Neural crest cell (in vitro differentiated cells): ENCODE data around the gene NCBP2. TPM values are rescaled to one million over a fixed set of nuclear protein-coding genes. Genes with fewer than 3 reads are reported as not detected.

Source experiments
- DNase-seq: peaks from one replicate; pipeline ENCODE4 v3.0.0; 2021; ENCODE audit warnings: low read depth, mixed read lengths, low spot score
- H3K27ac Mint-ChIP-seq: one replicate; pipeline ENCODE4 v1.8.0; 2021; ENCODE audit warnings: mild to moderate bottlenecking, mixed read lengths; ENCODE audit not compliant: unreplicated experiment
- H3K27me3 Mint-ChIP-seq: 2 replicates; pipeline ENCODE4 v1.8.0; 2021; ENCODE audit warnings: low read depth, mild to moderate bottlenecking, mixed read lengths
- H3K36me3 Mint-ChIP-seq: 2 replicates; pipeline ENCODE4 v1.8.0; 2021; ENCODE audit warnings: low read depth, mild to moderate bottlenecking, mixed read lengths
- H3K4me1 Mint-ChIP-seq: 2 replicates; pipeline ENCODE4 v1.8.0; 2021; ENCODE audit warnings: mixed read lengths
- H3K4me3 Mint-ChIP-seq: one replicate; pipeline ENCODE4 v1.8.0; 2021; ENCODE audit warnings: mild to moderate bottlenecking, mixed read lengths
- H3K9me3 Mint-ChIP-seq: 2 replicates; pipeline ENCODE4 v1.8.0; 2021; ENCODE audit warnings: mixed read lengths
- CTCF ChIP-seq: fragments of 200-600 bp; sonication (generic); conservative IDR thresholded peaks from 2 replicates; pipeline ENCODE4 v1.5.0; 2021; ENCODE audit warnings: antibody characterized with exemption, mild to moderate bottlenecking
- long read RNA-seq: library from polyadenylated mRNA; unstranded; transcript quantifications from one replicate; pipeline ENCODE4 v2.0.0, GENCODE V29; 2020
- total RNA-seq: library from RNA; stranded (reverse); gene quantifications from 2 replicates; pipeline ENCODE4 v1.2.1, GENCODE V29; 2021

The NCBP2 gene
- 117 and 122 TPM in 2 replicates for total RNA-seq
- long read RNA-seq, full-length matches to known transcripts = 728 of 756 reads
- long read RNA-seq, partial matches to known transcripts = 4 of 756 reads
- long read RNA-seq, other reads (novel, unspliced or antisense) = 24 of 756 reads

DNA sequence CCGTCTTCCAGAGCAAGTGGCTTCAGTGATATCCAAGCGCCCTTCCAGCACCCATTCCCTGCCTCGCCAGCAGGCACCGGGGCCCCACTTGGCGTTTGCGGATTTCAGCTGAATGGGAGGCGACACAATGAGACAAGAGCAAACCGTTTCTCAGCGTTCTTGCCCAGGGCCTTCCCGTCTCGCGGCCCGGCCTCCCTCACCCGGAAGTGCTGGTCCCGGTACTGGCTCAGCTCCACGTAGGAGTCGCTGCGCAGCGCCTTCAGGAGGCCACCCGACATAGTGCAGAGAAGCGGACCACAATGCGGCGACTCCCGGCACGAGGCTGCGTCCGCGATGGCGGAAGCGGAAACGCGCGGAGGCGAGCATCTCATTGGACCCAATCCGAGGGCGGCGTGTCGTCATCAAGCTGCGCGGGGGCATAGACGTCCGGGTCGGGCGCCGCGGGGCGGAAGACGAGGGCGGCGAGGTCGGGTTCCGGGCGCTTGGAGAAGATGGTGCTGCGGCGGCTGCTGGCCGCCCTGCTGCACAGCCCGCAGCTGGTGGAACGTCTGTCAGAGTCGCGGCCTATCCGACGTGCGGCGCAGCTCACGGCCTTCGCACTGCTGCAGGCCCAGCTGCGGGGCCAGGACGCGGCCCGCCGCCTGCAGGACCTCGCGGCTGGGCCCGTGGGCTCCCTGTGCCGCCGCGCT, at the start of gene NCBP2:
Gene NCBP2 (minus strand): TSS at position 303 of the 689 bp plus-strand sequence. CDS start 25 bp downstream, at position 278.
- Mint-ChIP-seq H3K27ac (peak within 1 kb of the TSS; percentile 98), H3K4me1 (peaks cover 39% of the 10 kb centered on the region), H3K36me3 (peaks cover 12% of the 10 kb centered on the region), H3K9me3 (no peaks in the 10 kb centered on the region), H3K4me3 (peak within 1 kb of the TSS; percentile 98), H3K27me3 (peaks cover 4% of the 10 kb centered on the region)
- TF ChIP-seq CTCF = peak; percentile 67
- peak; percentile 99 for DNase-seq

- DNase-seq = no peak
- no peak for TF ChIP-seq CTCF
- Mint-ChIP-seq H3K4me3 (no peak overlapping the region), H3K27ac (no peak overlapping the region), H3K36me3 (no peaks in the 10 kb centered on the region), H3K4me1 (no peaks in the 10 kb centered on the region), H3K27me3 (no peaks in the 10 kb centered on the region), H3K9me3 (no peaks in the 10 kb centered on the region)
Observed at GRCh38 chr3:196991581-196992460, 49.5 kb upstream of the NCBP2 start.

- DNase-seq = no peak
Observed at GRCh38 chr3:196990601-196991007, 48.3 kb upstream of the NCBP2 start.

GRCh38 chr3:196989721-196990262, 47.5 kb upstream of the NCBP2 start:
- Mint-ChIP-seq H3K27ac (no peak overlapping the region), H3K4me3 (no peak overlapping the region), H3K9me3 (no peaks in the 10 kb centered on the region), H3K4me1 (no peaks in the 10 kb centered on the region), H3K36me3 (no peaks in the 10 kb centered on the region), H3K27me3 (no peaks in the 10 kb centered on the region)
- no peak for TF ChIP-seq CTCF
- DNase-seq = no peak

More at GRCh38 chr3:196990601-196991007, 48.3 kb upstream of the NCBP2 start:
- Mint-ChIP-seq H3K4me3 (no peak overlapping the region), H3K27me3 (no peaks in the 10 kb centered on the region), H3K27ac (no peak overlapping the region), H3K4me1 (no peaks in the 10 kb centered on the region), H3K36me3 (no peaks in the 10 kb centered on the region), H3K9me3 (no peaks in the 10 kb centered on the region)
- no peak for TF ChIP-seq CTCF

- peaks cover under 1% of the 10 kb centered on the region for H3K9me3 Mint-ChIP-seq
- no peak overlapping the region for H3K27ac Mint-ChIP-seq
- H3K36me3 Mint-ChIP-seq = peaks cover 1% of the 10 kb centered on the region
- H3K4me1 Mint-ChIP-seq = no peaks in the 10 kb centered on the region
- no peaks in the 10 kb centered on the region for H3K27me3 Mint-ChIP-seq
- no peak for DNase-seq
- no peak for TF ChIP-seq CTCF
- no peak overlapping the region for H3K4me3 Mint-ChIP-seq
Observed at GRCh38 chr3:196988241-196989029, 46.1 kb upstream of the NCBP2 start.
